A673 (cell line): ENCODE data around the gene C11orf54.

ENCODE experiments used
- CTCF ChIP-seq: fragments of 300-800, 200-600 bp; sonication (generic); conservative IDR thresholded peaks from 2 replicates; pipeline ENCODE4 v1.5.1; 2017; ENCODE audit warnings: low read depth, mild to moderate bottlenecking, antibody characterized with exemption, low read length, moderate library complexity, mixed read lengths
- EZH2 ChIP-seq: fragments of 200-600 bp; sonication (generic); IDR thresholded peaks from 2 replicates; pipeline ENCODE4 v1.6.1; 2017; ENCODE audit warnings: borderline replicate concordance, low read depth, mild to moderate bottlenecking, mixed read lengths, antibody characterized with exemption, low read length; ENCODE audit not compliant: poor library complexity, severe bottlenecking

DNA sequence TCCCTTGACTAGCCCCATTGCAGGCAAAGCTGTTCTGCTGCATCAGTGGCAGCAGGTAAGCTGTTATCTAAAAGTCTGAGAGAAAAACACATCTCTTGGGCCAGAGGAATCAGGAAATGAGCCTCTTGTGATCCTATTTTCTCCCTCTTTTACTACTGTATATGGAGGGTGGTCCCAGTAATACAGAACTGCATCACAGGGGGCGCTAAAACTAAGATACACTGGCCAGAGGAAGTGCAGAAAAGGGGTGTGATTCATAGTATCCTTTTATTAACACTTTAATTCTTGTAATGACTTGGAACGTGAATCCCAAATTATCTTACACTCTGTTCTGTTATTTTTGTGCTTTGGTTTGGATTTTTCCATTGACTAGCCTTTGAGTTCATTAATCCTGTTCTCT is 33.8 kb downstream of the C11orf54 start:
- TF ChIP-seq CTCF (peak; percentile 61), EZH2 (no peak)
